HEK293 (cell line): Measurements from ENCODE around the gene CA5B.
A peak's percentile ranks its signal among the peaks of the same experiment; 100 is the strongest.

Source experiments
- HOXA7 ChIP-seq: sonication (generic); formaldehyde crosslinking; IDR thresholded peaks from 2 replicates; pipeline ENCODE4 v1.8.1; 2022; ENCODE audit warnings: missing genetic modification reagents, borderline replicate concordance
- HOXD13 ChIP-seq: sonication (generic); formaldehyde crosslinking; IDR thresholded peaks from 2 replicates; pipeline ENCODE4 v1.8.0; 2022; ENCODE audit warnings: missing genetic modification reagents, borderline replicate concordance
- KLF10 ChIP-seq: fragments of 450-650 bp; IDR thresholded peaks from 2 replicates; pipeline ENCODE4 v1.5.1; 2018; ENCODE audit warnings: missing biosample characterization, mild to moderate bottlenecking, missing genetic modification characterization
- PRDM10 ChIP-seq: fragments of 450-650 bp; formaldehyde crosslinking; IDR thresholded peaks from 2 replicates; pipeline ENCODE4 v1.5.1; 2016; ENCODE audit warnings: missing biosample characterization, missing genetic modification characterization
- SCRT1 ChIP-seq: fragments of 450-650 bp; formaldehyde crosslinking; IDR thresholded peaks from 2 replicates; pipeline ENCODE4 v1.5.1; 2016; ENCODE audit warnings: missing biosample characterization, missing genetic modification characterization, borderline replicate concordance
- TRIM28 ChIP-seq: IDR thresholded peaks from 2 replicates; pipeline ENCODE4 v1.6.1; 2011; ENCODE audit warnings: low read length, control low read depth, borderline replicate concordance
- ZBTB26 ChIP-seq: fragments of 450-650 bp; formaldehyde crosslinking; optimal IDR thresholded peaks from 2 replicates; pipeline ENCODE3; 2016; ENCODE audit warnings: missing biosample characterization, mild to moderate bottlenecking, missing genetic modification characterization
- ZFP37 ChIP-seq: fragments of 450-650 bp; formaldehyde crosslinking; IDR thresholded peaks from 2 replicates; pipeline ENCODE4 v1.5.1; 2016; ENCODE audit warnings: missing biosample characterization, missing genetic modification characterization
- ZNF10 ChIP-seq: fragments of 450-650 bp; formaldehyde crosslinking; IDR thresholded peaks from 2 replicates; pipeline ENCODE4 v1.5.1; 2017; ENCODE audit warnings: missing biosample characterization, missing genetic modification characterization
- ZNF16 ChIP-seq: fragments of 450-650 bp; formaldehyde crosslinking; IDR thresholded peaks from 2 replicates; pipeline ENCODE4 v1.5.1; 2016; ENCODE audit warnings: low read depth, missing biosample characterization, missing genetic modification characterization
- ZNF169 ChIP-seq: fragments of 450-650 bp; formaldehyde crosslinking; IDR thresholded peaks from 2 replicates; pipeline ENCODE4 v1.5.1; 2016; ENCODE audit warnings: missing biosample characterization, missing genetic modification characterization
- ZNF202 ChIP-seq: fragments of 450-650 bp; formaldehyde crosslinking; IDR thresholded peaks from 2 replicates; pipeline ENCODE4 v1.5.1; 2016; ENCODE audit warnings: missing biosample characterization, missing genetic modification characterization, borderline replicate concordance
- ZNF221 ChIP-seq: fragments of 450-650 bp; formaldehyde crosslinking; IDR thresholded peaks from 2 replicates; pipeline ENCODE4 v1.5.1; 2017; ENCODE audit warnings: missing biosample characterization, missing genetic modification characterization, borderline replicate concordance
- ZNF366 ChIP-seq: fragments of 450-650 bp; formaldehyde crosslinking; conservative IDR thresholded peaks from 2 replicates; pipeline ENCODE4 v1.5.1; 2016; ENCODE audit warnings: missing biosample characterization, missing genetic modification characterization
- ZNF394 ChIP-seq: fragments of 450-650 bp; formaldehyde crosslinking; IDR thresholded peaks from 2 replicates; pipeline ENCODE4 v1.5.1; 2016; ENCODE audit warnings: missing biosample characterization, missing genetic modification characterization, mild to moderate bottlenecking, moderate library complexity, borderline replicate concordance
- ZNF423 ChIP-seq: fragments of 450-650 bp; formaldehyde crosslinking; IDR thresholded peaks from 2 replicates; pipeline ENCODE4 v1.5.1; 2016; ENCODE audit warnings: missing biosample characterization, missing genetic modification characterization
- ZNF529 ChIP-seq: fragments of 450-650 bp; formaldehyde crosslinking; IDR thresholded peaks from 2 replicates; pipeline ENCODE4 v1.5.1; 2017; ENCODE audit warnings: missing genetic modification characterization, missing biosample characterization; ENCODE audit not compliant: insufficient replicate concordance
- ZNF549 ChIP-seq: fragments of 450-650 bp; IDR thresholded peaks from 2 replicates; pipeline ENCODE4 v1.5.1; 2018; ENCODE audit warnings: missing biosample characterization, missing genetic modification characterization, mild to moderate bottlenecking, inconsistent platforms, moderate library complexity
- ZNF629 ChIP-seq: fragments of 450-650 bp; formaldehyde crosslinking; IDR thresholded peaks from 2 replicates; pipeline ENCODE4 v1.5.1; 2017; ENCODE audit warnings: missing biosample characterization, missing genetic modification characterization
- ZSCAN4 ChIP-seq: fragments of 450-650 bp; formaldehyde crosslinking; IDR thresholded peaks from 2 replicates; pipeline ENCODE4 v1.5.1; 2017; ENCODE audit warnings: missing biosample characterization, missing genetic modification characterization
- TF ChIP-seq, protein P1 (sequence below): fragments of 450-650 bp; formaldehyde crosslinking; IDR thresholded peaks from 2 replicates; pipeline ENCODE4 v1.5.1; 2017; ENCODE audit warnings: missing biosample characterization, missing genetic modification characterization
- TF ChIP-seq, protein P2 (sequence below): fragments of 450-650 bp; formaldehyde crosslinking; IDR thresholded peaks from 2 replicates; pipeline ENCODE4 v1.5.1; 2017; ENCODE audit warnings: missing biosample characterization, missing genetic modification characterization
- TF ChIP-seq, protein P3 (sequence below): fragments of 450-650 bp; formaldehyde crosslinking; IDR thresholded peaks from 2 replicates; pipeline ENCODE4 v1.5.1; 2016; ENCODE audit warnings: missing biosample characterization, missing genetic modification characterization
- TF ChIP-seq, protein P4 (sequence below): fragments of 450-650 bp; formaldehyde crosslinking; IDR thresholded peaks from 2 replicates; pipeline ENCODE4; 2016; ENCODE audit warnings: missing biosample characterization, missing genetic modification characterization

CA5B gene

GRCh38 chrX:15737190-15737958 lies 696 bp upstream of the CA5B start (continued):
- TF ChIP-seq, protein P1, sequence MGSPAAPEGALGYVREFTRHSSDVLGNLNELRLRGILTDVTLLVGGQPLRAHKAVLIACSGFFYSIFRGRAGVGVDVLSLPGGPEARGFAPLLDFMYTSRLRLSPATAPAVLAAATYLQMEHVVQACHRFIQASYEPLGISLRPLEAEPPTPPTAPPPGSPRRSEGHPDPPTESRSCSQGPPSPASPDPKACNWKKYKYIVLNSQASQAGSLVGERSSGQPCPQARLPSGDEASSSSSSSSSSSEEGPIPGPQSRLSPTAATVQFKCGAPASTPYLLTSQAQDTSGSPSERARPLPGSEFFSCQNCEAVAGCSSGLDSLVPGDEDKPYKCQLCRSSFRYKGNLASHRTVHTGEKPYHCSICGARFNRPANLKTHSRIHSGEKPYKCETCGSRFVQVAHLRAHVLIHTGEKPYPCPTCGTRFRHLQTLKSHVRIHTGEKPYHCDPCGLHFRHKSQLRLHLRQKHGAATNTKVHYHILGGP: no peak
- no peak for TF ChIP-seq ZNF423 (tag by site-specific recombination)
- no peak for TF ChIP-seq ZNF394 (tag by site-specific recombination)
- TF ChIP-seq, protein P2, sequence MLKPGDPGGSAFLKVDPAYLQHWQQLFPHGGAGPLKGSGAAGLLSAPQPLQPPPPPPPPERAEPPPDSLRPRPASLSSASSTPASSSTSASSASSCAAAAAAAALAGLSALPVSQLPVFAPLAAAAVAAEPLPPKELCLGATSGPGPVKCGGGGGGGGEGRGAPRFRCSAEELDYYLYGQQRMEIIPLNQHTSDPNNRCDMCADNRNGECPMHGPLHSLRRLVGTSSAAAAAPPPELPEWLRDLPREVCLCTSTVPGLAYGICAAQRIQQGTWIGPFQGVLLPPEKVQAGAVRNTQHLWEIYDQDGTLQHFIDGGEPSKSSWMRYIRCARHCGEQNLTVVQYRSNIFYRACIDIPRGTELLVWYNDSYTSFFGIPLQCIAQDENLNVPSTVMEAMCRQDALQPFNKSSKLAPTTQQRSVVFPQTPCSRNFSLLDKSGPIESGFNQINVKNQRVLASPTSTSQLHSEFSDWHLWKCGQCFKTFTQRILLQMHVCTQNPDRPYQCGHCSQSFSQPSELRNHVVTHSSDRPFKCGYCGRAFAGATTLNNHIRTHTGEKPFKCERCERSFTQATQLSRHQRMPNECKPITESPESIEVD (tag by site-specific recombination): peak; percentile 60
- no peak for TF ChIP-seq ZNF221 (tag by site-specific recombination)
- TF ChIP-seq, protein P3, sequence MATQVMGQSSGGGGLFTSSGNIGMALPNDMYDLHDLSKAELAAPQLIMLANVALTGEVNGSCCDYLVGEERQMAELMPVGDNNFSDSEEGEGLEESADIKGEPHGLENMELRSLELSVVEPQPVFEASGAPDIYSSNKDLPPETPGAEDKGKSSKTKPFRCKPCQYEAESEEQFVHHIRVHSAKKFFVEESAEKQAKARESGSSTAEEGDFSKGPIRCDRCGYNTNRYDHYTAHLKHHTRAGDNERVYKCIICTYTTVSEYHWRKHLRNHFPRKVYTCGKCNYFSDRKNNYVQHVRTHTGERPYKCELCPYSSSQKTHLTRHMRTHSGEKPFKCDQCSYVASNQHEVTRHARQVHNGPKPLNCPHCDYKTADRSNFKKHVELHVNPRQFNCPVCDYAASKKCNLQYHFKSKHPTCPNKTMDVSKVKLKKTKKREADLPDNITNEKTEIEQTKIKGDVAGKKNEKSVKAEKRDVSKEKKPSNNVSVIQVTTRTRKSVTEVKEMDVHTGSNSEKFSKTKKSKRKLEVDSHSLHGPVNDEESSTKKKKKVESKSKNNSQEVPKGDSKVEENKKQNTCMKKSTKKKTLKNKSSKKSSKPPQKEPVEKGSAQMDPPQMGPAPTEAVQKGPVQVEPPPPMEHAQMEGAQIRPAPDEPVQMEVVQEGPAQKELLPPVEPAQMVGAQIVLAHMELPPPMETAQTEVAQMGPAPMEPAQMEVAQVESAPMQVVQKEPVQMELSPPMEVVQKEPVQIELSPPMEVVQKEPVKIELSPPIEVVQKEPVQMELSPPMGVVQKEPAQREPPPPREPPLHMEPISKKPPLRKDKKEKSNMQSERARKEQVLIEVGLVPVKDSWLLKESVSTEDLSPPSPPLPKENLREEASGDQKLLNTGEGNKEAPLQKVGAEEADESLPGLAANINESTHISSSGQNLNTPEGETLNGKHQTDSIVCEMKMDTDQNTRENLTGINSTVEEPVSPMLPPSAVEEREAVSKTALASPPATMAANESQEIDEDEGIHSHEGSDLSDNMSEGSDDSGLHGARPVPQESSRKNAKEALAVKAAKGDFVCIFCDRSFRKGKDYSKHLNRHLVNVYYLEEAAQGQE (tag by site-specific recombination): no peak
- no peak for TF ChIP-seq ZSCAN4 (tag by site-specific recombination)
- no peak for TF ChIP-seq ZNF10 (tag by site-specific recombination)
- TF ChIP-seq ZNF366 (tag by site-specific recombination): peak; percentile 62
- TF ChIP-seq ZFP37 (tag by site-specific recombination): no peak
- no peak for TF ChIP-seq HOXA7 (CRISPR knock-in tag)
- TF ChIP-seq, protein P4, sequence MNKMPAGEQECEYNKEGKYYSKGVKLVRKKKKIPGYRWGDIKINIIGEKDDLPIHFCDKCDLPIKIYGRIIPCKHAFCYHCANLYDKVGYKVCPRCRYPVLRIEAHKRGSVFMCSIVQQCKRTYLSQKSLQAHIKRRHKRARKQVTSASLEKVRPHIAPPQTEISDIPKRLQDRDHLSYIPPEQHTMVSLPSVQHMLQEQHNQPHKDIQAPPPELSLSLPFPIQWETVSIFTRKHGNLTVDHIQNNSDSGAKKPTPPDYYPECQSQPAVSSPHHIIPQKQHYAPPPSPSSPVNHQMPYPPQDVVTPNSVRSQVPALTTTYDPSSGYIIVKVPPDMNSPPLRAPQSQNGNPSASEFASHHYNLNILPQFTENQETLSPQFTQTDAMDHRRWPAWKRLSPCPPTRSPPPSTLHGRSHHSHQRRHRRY: no peak
- peak; percentile 42 for TF ChIP-seq PRDM10 (tag by site-specific recombination)
- TF ChIP-seq TRIM28: 0 out of 2 replicates have a peak, but pooled peaks have one; percentile 33
- no peak for TF ChIP-seq ZNF16 (tag by site-specific recombination)
- TF ChIP-seq ZNF549 (tag by site-specific recombination): no peak
- TF ChIP-seq ZNF202: no peak
- TF ChIP-seq ZNF529: no peak
- TF ChIP-seq SCRT1: no peak; the same call in 1 of the 2 replicates
- no peak for TF ChIP-seq KLF10 (tag by site-specific recombination)
- TF ChIP-seq ZNF629 (tag by site-specific recombination): 0 out of 2 replicates have a peak, but pooled peaks have one; percentile 26
- no peak for TF ChIP-seq ZBTB26
- TF ChIP-seq HOXD13 (CRISPR knock-in tag): no peak
- TF ChIP-seq ZNF169 (tag by site-specific recombination): no peak
